Measurements from ENCODE around the gene SNAPC2.

Gene SNAPC2

DNA sequence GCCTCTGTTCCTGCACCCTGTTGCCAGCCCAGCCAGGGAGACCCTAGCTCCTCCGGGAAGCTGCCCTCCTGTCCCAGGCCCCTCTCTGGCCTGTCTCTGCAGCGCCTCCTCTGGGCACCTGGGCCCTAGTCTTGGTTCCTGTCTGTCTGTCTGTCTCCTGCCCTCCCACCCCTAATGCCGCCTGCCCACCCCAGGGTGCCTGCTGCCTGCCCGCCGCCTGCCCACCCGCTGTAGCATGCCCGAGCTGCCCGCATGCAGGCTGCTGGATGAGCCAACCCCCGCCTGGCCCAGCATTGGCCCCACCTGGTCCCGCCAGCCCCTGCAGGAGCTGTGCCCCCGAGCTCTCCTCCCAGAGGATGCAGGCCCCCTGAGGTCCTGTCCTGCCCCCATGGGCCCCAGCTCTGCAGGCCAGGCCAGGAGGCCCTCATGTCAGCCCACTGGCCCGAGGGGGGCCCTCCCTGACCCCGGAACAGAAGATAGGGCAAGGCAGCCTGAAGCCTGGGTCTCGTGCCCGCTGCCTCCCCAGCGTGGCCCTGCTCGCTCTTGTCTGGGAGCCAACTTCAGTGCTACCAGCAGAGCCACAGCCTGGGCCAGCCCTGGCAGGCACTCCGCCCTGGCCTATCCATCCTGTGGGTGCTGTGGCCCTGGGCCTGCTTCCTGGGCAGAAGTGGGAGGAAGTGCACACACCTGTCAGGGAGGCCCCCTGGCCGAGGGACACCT, 11.2 kb upstream of the SNAPC2 start:
- TF ChIP-seq, protein P1, sequence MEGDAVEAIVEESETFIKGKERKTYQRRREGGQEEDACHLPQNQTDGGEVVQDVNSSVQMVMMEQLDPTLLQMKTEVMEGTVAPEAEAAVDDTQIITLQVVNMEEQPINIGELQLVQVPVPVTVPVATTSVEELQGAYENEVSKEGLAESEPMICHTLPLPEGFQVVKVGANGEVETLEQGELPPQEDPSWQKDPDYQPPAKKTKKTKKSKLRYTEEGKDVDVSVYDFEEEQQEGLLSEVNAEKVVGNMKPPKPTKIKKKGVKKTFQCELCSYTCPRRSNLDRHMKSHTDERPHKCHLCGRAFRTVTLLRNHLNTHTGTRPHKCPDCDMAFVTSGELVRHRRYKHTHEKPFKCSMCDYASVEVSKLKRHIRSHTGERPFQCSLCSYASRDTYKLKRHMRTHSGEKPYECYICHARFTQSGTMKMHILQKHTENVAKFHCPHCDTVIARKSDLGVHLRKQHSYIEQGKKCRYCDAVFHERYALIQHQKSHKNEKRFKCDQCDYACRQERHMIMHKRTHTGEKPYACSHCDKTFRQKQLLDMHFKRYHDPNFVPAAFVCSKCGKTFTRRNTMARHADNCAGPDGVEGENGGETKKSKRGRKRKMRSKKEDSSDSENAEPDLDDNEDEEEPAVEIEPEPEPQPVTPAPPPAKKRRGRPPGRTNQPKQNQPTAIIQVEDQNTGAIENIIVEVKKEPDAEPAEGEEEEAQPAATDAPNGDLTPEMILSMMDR (IDR thresholded peaks at IDR 0.05), result no peak

DNA sequence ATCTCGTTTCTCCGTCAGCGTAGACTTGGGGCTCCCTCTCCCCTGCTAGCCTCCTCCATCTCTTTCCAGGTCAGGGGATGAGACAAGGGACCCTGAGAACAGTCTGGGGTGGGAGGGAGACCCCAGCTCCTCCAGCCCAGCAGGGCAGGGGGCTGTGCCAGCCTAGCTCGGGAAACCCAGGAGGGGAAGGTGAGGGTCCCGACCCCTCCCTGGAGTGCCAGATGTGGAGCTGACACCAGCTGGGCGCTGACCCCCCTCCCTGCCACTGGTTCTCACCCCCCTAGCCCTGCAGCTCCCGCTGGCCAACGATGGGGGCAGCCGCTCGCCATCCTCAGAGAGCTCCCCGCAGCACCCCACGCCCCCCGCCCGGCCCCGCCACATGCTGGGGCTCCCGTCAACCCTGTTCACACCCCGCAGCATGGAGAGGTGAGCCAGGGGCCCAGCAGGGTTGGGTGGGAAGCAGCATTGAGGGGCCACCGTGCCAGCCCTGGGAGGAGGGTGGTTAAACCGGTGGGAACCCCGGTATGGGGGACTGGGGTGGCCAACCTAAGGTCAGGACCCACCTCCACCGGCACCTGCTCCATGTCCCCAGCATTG, 10.6 kb upstream of the SNAPC2 start:
- TF ChIP-seq, protein P1 (IDR thresholded peaks at IDR 0.05), result no peak

DNA sequence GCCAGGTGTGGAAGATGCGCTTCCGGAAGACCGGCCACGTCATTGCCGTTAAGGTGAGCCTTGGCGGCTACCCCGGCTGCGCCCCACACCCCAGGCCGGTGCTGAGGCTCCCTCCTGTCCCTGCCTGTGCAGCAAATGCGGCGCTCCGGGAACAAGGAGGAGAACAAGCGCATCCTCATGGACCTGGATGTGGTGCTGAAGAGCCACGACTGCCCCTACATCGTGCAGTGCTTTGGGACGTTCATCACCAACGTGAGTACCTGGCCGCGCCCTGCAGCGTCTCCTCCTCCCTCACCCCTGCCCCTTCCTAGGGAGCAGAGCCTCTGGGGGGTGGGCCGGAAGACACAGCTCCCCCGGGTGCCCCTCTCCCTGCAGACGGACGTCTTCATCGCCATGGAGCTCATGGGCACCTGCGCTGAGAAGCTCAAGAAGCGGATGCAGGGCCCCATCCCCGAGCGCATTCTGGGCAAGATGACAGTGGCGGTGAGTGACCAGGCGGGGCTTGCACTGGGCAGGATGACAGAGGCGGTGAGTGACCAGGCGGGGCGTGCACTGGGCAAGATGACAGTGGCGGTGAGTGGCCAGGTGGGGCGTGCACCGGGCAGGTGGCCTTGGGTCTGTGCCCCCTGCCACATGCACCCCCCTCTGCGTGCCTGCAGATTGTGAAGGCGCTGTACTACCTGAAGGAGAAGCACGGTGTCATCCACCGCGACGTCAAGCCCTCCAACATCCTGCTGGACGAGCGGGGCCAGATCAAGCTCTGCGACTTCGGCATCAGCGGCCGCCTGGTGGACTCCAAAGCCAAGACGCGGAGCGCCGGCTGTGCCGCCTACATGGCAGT, 9.6 kb upstream of the SNAPC2 start:
- TF ChIP-seq, protein P1 (IDR thresholded peaks at IDR 0.05), result no peak

DNA sequence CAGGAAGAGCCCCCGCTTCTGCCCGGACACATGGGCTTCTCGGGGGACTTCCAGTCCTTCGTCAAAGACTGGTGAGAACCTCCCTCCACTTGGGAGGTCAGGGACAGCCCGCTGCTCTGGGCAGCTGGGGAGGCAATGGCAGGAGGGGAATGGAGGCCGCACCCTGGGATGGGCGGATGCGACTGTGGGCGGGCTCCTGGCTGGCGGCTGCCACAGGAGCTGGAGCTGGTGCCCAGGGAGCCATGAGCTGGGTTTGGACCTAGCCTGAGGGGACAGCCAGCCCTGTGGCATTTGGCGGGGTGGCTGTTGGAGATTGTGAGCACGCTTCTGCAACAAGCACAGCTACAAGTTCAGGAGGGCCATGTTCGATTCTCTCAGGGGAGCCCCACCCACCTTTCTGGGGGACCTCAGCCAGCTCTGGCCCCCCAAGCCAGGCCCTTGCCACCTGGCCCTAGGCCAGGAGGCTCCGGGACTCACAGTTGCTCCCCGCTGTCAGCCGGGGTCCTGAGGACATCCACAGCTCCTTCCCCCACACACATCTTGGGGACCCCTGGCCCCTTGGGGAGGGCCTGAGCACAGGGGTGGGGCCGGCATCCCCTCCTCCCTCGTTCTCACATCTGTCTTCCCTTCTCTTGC, 8.5 kb upstream of the SNAPC2 start:
- TF ChIP-seq, protein P1 (IDR thresholded peaks at IDR 0.05), result no peak

DNA sequence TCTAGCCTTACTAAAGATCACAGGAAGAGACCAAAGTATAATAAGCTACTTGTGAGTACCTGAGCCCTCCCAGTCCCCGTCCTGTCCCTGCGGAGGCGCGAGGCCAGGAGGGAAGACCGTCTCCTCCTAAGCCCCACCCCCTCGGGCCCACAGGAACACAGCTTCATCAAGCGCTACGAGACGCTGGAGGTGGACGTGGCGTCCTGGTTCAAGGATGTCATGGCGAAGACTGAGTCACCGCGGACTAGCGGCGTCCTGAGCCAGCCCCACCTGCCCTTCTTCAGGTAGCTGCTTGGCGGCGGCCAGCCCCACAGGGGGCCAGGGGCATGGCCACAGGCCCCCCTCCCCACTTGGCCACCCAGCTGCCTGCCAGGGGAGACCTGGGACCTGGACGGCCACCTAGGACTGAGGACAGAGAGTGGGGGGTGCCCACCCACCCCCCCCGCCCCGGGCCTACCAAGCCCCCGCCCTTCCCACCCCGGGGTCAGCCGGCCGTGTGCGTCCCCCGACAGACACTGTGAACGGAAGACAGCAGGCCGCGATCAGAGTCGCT, 7.9 kb upstream of the SNAPC2 start:
- TF ChIP-seq, protein P1 (IDR thresholded peaks at IDR 0.05), result no peak

DNA sequence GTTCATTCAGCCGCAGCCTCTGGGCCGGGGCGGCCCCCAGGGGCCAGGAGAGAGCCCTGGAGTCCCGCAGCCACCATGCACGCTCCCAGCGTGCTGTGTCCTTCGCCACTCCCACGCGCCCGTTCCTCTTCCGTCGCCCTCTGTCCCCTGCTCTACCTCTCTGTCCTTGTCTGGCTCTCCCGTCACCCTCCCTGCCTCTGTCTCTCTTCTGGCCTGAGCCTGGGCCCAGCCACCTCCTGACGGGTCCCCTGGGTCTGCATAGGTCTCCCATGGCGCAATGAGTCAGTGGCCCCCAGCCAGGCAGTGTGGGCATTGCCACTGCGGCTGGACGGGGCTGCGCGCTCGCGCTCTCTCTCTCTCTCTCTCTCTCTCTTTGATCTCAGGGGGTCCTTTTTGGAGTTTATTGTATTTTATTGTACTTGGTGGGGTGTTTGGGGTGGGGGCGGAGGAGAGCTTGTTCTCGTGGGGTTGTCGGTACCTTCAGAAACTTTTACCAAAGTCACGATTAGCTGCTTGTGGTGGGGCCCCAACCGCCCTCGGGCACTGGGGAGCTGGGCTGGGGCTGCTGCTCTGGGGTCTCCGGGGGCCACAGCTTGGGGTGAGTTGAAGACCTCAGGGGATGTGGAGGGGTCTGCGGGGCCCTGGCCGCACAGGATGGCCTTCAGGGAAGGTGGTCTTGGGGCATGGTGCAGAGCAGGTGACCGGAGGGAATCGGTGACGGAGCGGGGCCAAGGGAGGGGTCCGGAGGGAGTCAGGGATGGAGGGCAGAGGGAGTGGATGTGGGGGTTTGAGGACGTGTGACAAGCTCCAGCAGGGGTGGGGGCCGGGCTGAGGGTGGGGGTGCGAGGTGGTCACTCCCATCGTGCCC, 7.2 kb upstream of the SNAPC2 start:
- TF ChIP-seq, protein P1 (IDR thresholded peaks at IDR 0.05), result no peak

All from LNCAP (cell line).